ENCODE measurements around the gene ZNF620. TPM values are rescaled to one million over a fixed set of nuclear protein-coding genes. Genes with fewer than 3 reads are reported as not detected.

ZNF620 gene
- total RNA-seq, 1 donor from 2014 or later = 14.0 TPM

GRCh38 chr3:40504636-40505430 is 1.0 kb upstream of the ZNF620 start:
- Mint-ChIP-seq H3K4me3 (peak overlapping the region; percentile 98), H3K9me3 (no peaks in the 10 kb centered on the region), H3K27ac (peak overlapping the region; percentile 83), H3K4me1 (ENCODE audit: unreplicated experiment) (peaks cover 12% of the 10 kb centered on the region), H3K36me3 (peaks cover 14% of the 10 kb centered on the region), H3K27me3 (peaks cover 9% of the 10 kb centered on the region)
- TF ChIP-seq, protein P1, sequence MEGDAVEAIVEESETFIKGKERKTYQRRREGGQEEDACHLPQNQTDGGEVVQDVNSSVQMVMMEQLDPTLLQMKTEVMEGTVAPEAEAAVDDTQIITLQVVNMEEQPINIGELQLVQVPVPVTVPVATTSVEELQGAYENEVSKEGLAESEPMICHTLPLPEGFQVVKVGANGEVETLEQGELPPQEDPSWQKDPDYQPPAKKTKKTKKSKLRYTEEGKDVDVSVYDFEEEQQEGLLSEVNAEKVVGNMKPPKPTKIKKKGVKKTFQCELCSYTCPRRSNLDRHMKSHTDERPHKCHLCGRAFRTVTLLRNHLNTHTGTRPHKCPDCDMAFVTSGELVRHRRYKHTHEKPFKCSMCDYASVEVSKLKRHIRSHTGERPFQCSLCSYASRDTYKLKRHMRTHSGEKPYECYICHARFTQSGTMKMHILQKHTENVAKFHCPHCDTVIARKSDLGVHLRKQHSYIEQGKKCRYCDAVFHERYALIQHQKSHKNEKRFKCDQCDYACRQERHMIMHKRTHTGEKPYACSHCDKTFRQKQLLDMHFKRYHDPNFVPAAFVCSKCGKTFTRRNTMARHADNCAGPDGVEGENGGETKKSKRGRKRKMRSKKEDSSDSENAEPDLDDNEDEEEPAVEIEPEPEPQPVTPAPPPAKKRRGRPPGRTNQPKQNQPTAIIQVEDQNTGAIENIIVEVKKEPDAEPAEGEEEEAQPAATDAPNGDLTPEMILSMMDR (conservative IDR thresholded peaks at IDR 0.05) = no peak
- DNase-seq (ENCODE audit: extremely low spot score, unreplicated experiment) = no peak

DNA sequence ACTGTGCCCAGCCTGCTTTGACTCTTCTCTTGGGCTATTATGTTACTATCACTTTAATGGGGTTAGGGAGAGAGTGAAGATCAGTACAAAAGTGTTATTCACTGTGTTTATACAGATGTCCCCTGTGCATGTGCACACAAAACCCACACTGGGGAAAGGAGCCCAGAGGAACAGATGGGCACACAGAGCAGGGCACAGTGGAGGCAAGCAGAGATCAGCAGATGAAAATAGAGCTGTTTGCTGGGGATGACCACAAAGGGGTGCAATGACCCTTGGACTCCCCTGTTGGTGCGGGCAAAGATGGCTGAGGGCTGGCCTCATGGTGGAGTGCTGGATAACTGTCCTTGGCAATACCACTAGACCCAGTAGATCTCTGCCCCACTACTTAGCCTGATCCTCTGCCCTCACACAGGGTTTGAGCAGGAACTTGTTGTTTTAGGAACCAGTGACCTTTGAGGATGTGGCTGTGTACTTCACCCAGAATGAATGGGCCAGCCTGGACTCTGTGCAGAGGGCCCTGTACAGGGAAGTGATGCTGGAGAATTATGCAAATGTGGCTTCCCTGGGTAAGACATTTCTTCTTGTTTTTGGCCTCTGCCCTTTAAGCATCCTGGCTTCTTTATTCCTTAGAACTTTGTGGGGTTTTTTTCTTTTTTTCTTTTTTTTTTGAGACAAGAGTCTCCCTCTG is 5.3 kb downstream of the ZNF620 start:
- peaks cover 28% of the 10 kb centered on the region for H3K36me3 Mint-ChIP-seq
- no peak overlapping the region for H3K4me3 Mint-ChIP-seq
- H3K4me1 Mint-ChIP-seq (ENCODE audit: unreplicated experiment) = peaks cover 6% of the 10 kb centered on the region
- H3K9me3 Mint-ChIP-seq = no peaks in the 10 kb centered on the region
- no peak overlapping the region for H3K27ac Mint-ChIP-seq
- H3K27me3 Mint-ChIP-seq = no peaks in the 10 kb centered on the region
- TF ChIP-seq, protein P1 (conservative IDR thresholded peaks at IDR 0.05) = no peak
- DNase-seq (ENCODE audit: extremely low spot score, unreplicated experiment) = no peak

GRCh38 chr3:40516201-40516600 is 10.4 kb downstream of the ZNF620 start:
- H3K27ac Mint-ChIP-seq = no peak overlapping the region

GRCh38 chr3:40518067-40518466 is 12.2 kb downstream of the ZNF620 start:
- H3K9me3 Mint-ChIP-seq = no peaks in the 10 kb centered on the region
- TF ChIP-seq, protein P1 (conservative IDR thresholded peaks at IDR 0.05) = no peak
- no peaks in the 10 kb centered on the region for H3K4me1 Mint-ChIP-seq (ENCODE audit: unreplicated experiment)

More at GRCh38 chr3:40516201-40516600, 10.4 kb downstream of the ZNF620 start:
- no peak overlapping the region for H3K4me3 Mint-ChIP-seq
- H3K9me3 Mint-ChIP-seq = no peaks in the 10 kb centered on the region
- TF ChIP-seq, protein P1 (conservative IDR thresholded peaks at IDR 0.05) = no peak
- H3K36me3 Mint-ChIP-seq = peaks cover 7% of the 10 kb centered on the region
- no peak for DNase-seq (ENCODE audit: extremely low spot score, unreplicated experiment)
- H3K27me3 Mint-ChIP-seq = no peaks in the 10 kb centered on the region
- no peaks in the 10 kb centered on the region for H3K4me1 Mint-ChIP-seq (ENCODE audit: unreplicated experiment)

DNA sequence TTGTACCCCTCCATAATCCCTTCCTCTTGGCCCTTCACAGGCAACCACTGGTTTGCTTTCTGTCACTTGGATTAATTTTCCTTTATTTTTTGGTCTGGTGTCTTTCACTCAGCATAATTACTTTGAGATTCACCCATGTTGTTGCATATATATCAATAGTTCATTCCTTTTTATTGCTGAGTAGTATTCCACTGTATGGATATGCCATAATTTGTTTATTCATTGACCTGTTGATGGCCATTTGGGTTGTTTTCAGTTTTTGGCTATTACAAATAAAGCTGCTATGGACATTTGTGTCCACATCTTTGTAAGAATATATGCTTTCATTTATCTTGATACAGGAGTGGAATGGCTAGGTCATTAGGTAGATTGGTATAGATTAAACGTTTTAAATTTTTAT is 13.0 kb downstream of the ZNF620 start:
- Mint-ChIP-seq H3K4me3 (no peak overlapping the region), H3K27ac (no peak overlapping the region), H3K4me1 (ENCODE audit: unreplicated experiment) (peaks cover 1% of the 10 kb centered on the region), H3K36me3 (peaks cover 7% of the 10 kb centered on the region), H3K9me3 (no peaks in the 10 kb centered on the region), H3K27me3 (no peaks in the 10 kb centered on the region)
- TF ChIP-seq, protein P1 (conservative IDR thresholded peaks at IDR 0.05) = no peak
- no peak for DNase-seq (ENCODE audit: extremely low spot score, unreplicated experiment)

More at GRCh38 chr3:40518067-40518466, 12.2 kb downstream of the ZNF620 start:
- DNase-seq (ENCODE audit: extremely low spot score, unreplicated experiment) = no peak
- Mint-ChIP-seq H3K36me3 (peaks cover 7% of the 10 kb centered on the region), H3K27me3 (no peaks in the 10 kb centered on the region), H3K27ac (no peak overlapping the region), H3K4me3 (no peak overlapping the region)
